SU-DHL-6 (cell line): Measurements from ENCODE around the gene SBK1.
"Not testable (repeated sequence)": the region's sequence is repeated elsewhere in the genome, so short reads cannot be mapped to it uniquely, and the experiment has no call there.

Experiments used
- H2AFZ ChIP-seq: fragments of 200-600 bp; sonication (generic); 2 replicates; pipeline ENCODE4 v1.6.1; 2014; ENCODE audit warnings: low read depth, mild to moderate bottlenecking, moderate library complexity, mixed read lengths, antibody characterized with exemption, low read length; ENCODE audit not compliant: severe bottlenecking
- H3F3A ChIP-seq: fragments of 200-600 bp; shearing (Covaris generic); 2 replicates; pipeline ENCODE4 v1.6.0; 2016; ENCODE audit warnings: antibody characterized with exemption, mild to moderate bottlenecking; ENCODE audit not compliant: insufficient read depth
- H3K27ac ChIP-seq: fragments of 200-600 bp; sonication (generic); 2 replicates; pipeline ENCODE4 v1.5.1; 2016; ENCODE audit warnings: low read depth, mild to moderate bottlenecking, low read length, moderate library complexity, mixed read lengths
- H3K27me3 ChIP-seq: fragments of 200-600 bp; sonication (generic), shearing (Covaris generic); 2 replicates; pipeline ENCODE4 v1.6.0; 2014; ENCODE audit warnings: mild to moderate bottlenecking, low read length
- H3K36me3 ChIP-seq: fragments of 200-600 bp; sonication (generic); 2 replicates; pipeline ENCODE4 v1.6.1; 2014; ENCODE audit warnings: mild to moderate bottlenecking, low read length, mixed read lengths
- H3K4me2 ChIP-seq: fragments of 300-600, 200-600 bp; shearing (Covaris generic), sonication (generic); 2 replicates; pipeline ENCODE4 v1.6.0; 2014; ENCODE audit warnings: low read length, low read depth, mild to moderate bottlenecking; ENCODE audit not compliant: poor library complexity, severe bottlenecking
- H3K4me3 ChIP-seq: fragments of 200-600 bp; sonication (generic); 2 replicates; pipeline ENCODE4 v1.5.1; 2014; ENCODE audit warnings: antibody characterized with exemption, low read length, mild to moderate bottlenecking, mixed read lengths; ENCODE audit not compliant: insufficient read depth, poor library complexity, severe bottlenecking
- H3K79me2 ChIP-seq: fragments of 200-600 bp; sonication (generic); 2 replicates; pipeline ENCODE4 v1.6.1; 2014; ENCODE audit warnings: mild to moderate bottlenecking, low read length, moderate library complexity; ENCODE audit not compliant: insufficient read depth
- H3K9ac ChIP-seq: fragments of 200-600 bp; sonication (generic); 2 replicates; pipeline ENCODE4 v1.7.0; 2014; ENCODE audit warnings: mild to moderate bottlenecking, low read length
- H3K9me2 ChIP-seq: fragments of 200-600 bp; sonication (generic); replicated peaks from 2 replicates; pipeline ENCODE4 v1.6.1; 2014; ENCODE audit warnings: low read length; ENCODE audit not compliant: insufficient read depth
- H3K9me3 ChIP-seq: fragments of 200-600 bp; sonication (generic); 2 replicates; pipeline ENCODE4 v1.6.1; 2014; ENCODE audit warnings: low read length, mixed read lengths; ENCODE audit not compliant: insufficient read depth
- H4K20me1 ChIP-seq: fragments of 200-600 bp; sonication (generic); 2 replicates; pipeline ENCODE4 v1.6.1; 2014; ENCODE audit warnings: low read depth, mild to moderate bottlenecking, antibody characterized with exemption, low read length, moderate library complexity, mixed read lengths
- EZH2phosphoT487 ChIP-seq: fragments of 200-600 bp; sonication (generic), shearing (Covaris generic); conservative IDR thresholded peaks from 2 replicates; pipeline ENCODE4 v1.6.1; 2018; ENCODE audit warnings: mild to moderate bottlenecking, antibody characterized with exemption, low read length, moderate library complexity, mixed read lengths
- TF ChIP-seq, protein P1 (sequence below): fragments of 200-600 bp; sonication (generic); IDR thresholded peaks from one replicate; pipeline ENCODE4 v1.5.1; 2017; ENCODE audit warnings: antibody characterized with exemption, mild to moderate bottlenecking, low read length, moderate library complexity; ENCODE audit not compliant: insufficient read depth, poor library complexity, severe bottlenecking

Gene SBK1

GRCh38 chr16:28291651-28292626 lies at the start of gene SBK1:
Gene SBK1 (plus strand): TSS chr16:28292525. CDS start chr16:28317392, 24,867 bp downstream.
- Histone ChIP-seq H3F3A (no peaks in the 10 kb centered on the region), H3K9me2 (no peaks in the 10 kb centered on the region), H2AFZ (peak within 1 kb of the TSS; percentile 86), H3K9me3 (no peaks in the 10 kb centered on the region), H3K9ac (peak within 1 kb of the TSS; percentile 79), H3K27ac (peak within 1 kb of the TSS; percentile 52), H3K27me3 (no peaks in the 10 kb centered on the region), H3K79me2 (no peaks in the 10 kb centered on the region), H3K36me3 (no peaks in the 10 kb centered on the region), H3K4me2 (peak within 1 kb of the TSS; percentile 63), H3K4me3 (peak within 1 kb of the TSS; percentile 84), H4K20me1 (no peaks in the 10 kb centered on the region)
- no peak for TF ChIP-seq EZH2phosphoT487
- TF ChIP-seq, protein P1, sequence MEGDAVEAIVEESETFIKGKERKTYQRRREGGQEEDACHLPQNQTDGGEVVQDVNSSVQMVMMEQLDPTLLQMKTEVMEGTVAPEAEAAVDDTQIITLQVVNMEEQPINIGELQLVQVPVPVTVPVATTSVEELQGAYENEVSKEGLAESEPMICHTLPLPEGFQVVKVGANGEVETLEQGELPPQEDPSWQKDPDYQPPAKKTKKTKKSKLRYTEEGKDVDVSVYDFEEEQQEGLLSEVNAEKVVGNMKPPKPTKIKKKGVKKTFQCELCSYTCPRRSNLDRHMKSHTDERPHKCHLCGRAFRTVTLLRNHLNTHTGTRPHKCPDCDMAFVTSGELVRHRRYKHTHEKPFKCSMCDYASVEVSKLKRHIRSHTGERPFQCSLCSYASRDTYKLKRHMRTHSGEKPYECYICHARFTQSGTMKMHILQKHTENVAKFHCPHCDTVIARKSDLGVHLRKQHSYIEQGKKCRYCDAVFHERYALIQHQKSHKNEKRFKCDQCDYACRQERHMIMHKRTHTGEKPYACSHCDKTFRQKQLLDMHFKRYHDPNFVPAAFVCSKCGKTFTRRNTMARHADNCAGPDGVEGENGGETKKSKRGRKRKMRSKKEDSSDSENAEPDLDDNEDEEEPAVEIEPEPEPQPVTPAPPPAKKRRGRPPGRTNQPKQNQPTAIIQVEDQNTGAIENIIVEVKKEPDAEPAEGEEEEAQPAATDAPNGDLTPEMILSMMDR = no peak

DNA sequence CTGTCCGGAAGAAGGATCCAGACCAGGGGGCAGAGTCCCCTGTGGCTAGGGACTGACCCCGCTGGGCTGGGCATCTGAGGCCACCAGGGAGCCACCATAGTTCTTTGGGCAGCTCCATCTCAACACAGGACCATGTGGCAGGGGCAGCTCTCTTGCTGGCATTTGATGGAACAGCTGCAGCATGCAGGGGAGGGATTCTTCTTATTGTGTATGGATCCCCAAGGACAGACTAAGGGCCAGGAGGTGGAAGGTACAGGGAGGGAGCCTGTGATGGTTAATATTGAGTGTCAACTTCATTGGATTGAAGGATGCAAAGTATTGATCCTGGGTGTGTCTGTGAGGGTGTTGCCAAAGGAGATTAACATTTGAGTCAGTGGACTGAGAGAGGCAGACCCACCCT lies 42.8 kb upstream of the SBK1 start:
- H2AFZ ChIP-seq = not testable (repeated sequence)

GRCh38 chr16:28250999-28251398 lies 41.3 kb upstream of the SBK1 start:
- H3K9me3 ChIP-seq = no peaks in the 10 kb centered on the region
- TF ChIP-seq EZH2phosphoT487 = no peak
- TF ChIP-seq, protein P1 = no peak
- no peaks in the 10 kb centered on the region for H3K9me2 ChIP-seq
- no peaks in the 10 kb centered on the region for H3K79me2 ChIP-seq
- H3K27ac ChIP-seq = no peak overlapping the region
- no peaks in the 10 kb centered on the region for H3K27me3 ChIP-seq
- H3F3A ChIP-seq = no peaks in the 10 kb centered on the region
- H3K9ac ChIP-seq = no peak overlapping the region
- no peaks in the 10 kb centered on the region for H3K36me3 ChIP-seq
- H4K20me1 ChIP-seq = no peaks in the 10 kb centered on the region
- no peak overlapping the region for H3K4me3 ChIP-seq
- no peak overlapping the region for H3K4me2 ChIP-seq
- no peak overlapping the region for H2AFZ ChIP-seq

More for the DNA sequence above, 42.8 kb upstream of the SBK1 start:
- H3K79me2 ChIP-seq, H3F3A ChIP-seq, H3K4me3 ChIP-seq, H3K9me2 ChIP-seq, H3K36me3 ChIP-seq, H3K27me3 ChIP-seq, H3K27ac ChIP-seq, H3K4me2 ChIP-seq, H4K20me1 ChIP-seq, H3K9me3 ChIP-seq, H3K9ac ChIP-seq: not testable (repeated sequence)

GRCh38 chr16:28254158-28254557 lies 38.2 kb upstream of the SBK1 start:
- no peaks in the 10 kb centered on the region for H3K9me2 ChIP-seq
- no peaks in the 10 kb centered on the region for H3K79me2 ChIP-seq
- H2AFZ ChIP-seq = no peak overlapping the region
- no peak overlapping the region for H3K9ac ChIP-seq
- no peaks in the 10 kb centered on the region for H3K9me3 ChIP-seq
- no peaks in the 10 kb centered on the region for H3K36me3 ChIP-seq
- H3K4me3 ChIP-seq = no peak overlapping the region
- H3F3A ChIP-seq = no peaks in the 10 kb centered on the region
- TF ChIP-seq, protein P1 = no peak
- no peaks in the 10 kb centered on the region for H3K27me3 ChIP-seq
- no peaks in the 10 kb centered on the region for H4K20me1 ChIP-seq
- H3K27ac ChIP-seq = no peak overlapping the region
- no peak overlapping the region for H3K4me2 ChIP-seq
